Transverse colon (tissue), 4 donors: Measurements from ENCODE around the gene ZWILCH. TPM values are rescaled to one million over a fixed set of nuclear protein-coding genes. Genes with fewer than 3 reads are reported as not detected.
A peak's percentile ranks its signal among the peaks of the same experiment; 100 is the strongest.

Experiments used
- DNase-seq: peaks from one replicate; pipeline ENCODE4 v3.0.0-alpha.2; 2019
- H3K27ac ChIP-seq, 4 donors: fragments of 200-600 bp; sonication (generic); 2 replicates each; pipeline ENCODE4 v1.5.1; 2016 to 2018; ENCODE audit warnings: inconsistent platforms in 4 of 4
- H3K27me3 ChIP-seq: fragments of 200-600 bp; sonication (generic); 2 replicates; pipeline ENCODE4 v1.5.1; 2017; ENCODE audit warnings: inconsistent platforms
- H3K36me3 ChIP-seq, 4 donors: fragments of 200-600 bp; sonication (generic); 2 replicates each; pipeline ENCODE4 v1.5.1; 2017 to 2019; ENCODE audit warnings: inconsistent platforms in 4 of 4
- H3K4me1 ChIP-seq, 4 donors: fragments of 200-600 bp; sonication (generic); 2 replicates each; pipeline ENCODE4 v1.5.1; 2017 to 2020; ENCODE audit warnings: inconsistent platforms in 4 of 4
- H3K4me3 ChIP-seq, 4 donors: fragments of 200-600 bp; sonication (generic); 1 replicate in 1 of 4; 2 replicates in 3 of 4; pipeline versions ENCODE4 v1.5.1 to v1.6.1; 2017 to 2019; ENCODE audit warnings: inconsistent platforms in 4 of 4
- H3K9me3 ChIP-seq, 2 donors: fragments of 200-600 bp; sonication (generic); 2 replicates each; pipeline ENCODE4 v1.5.1; 2017 to 2019; ENCODE audit warnings: inconsistent platforms in 2 of 2
- EP300 ChIP-seq: sonication (generic); formaldehyde crosslinking; IDR thresholded peaks from one replicate; pipeline ENCODE4 v1.6.1; 2017; ENCODE audit warnings: antibody characterized with exemption, low read depth
- POLR2A ChIP-seq: fragments of 450-650 bp; IDR thresholded peaks from one replicate; pipeline ENCODE4 v1.6.1; 2016; ENCODE audit warnings: antibody characterized with exemption, mild to moderate bottlenecking, moderate library complexity
- POLR2AphosphoS5 ChIP-seq, 3 donors: sonication (generic); formaldehyde crosslinking; IDR thresholded peaks; one replicate each; pipeline ENCODE4 v1.6.1; 2016; ENCODE audit warnings: antibody characterized with exemption in 3 of 3
- WGBS, 2 donors: methylation state at CpG; one replicate each; pipeline ENCODE4 v1.1.5; 2018; ENCODE audit warnings: low coverage in 1 of 2; 5-methylcytosine and 5-hydroxymethylcytosine counted together
- in situ Hi-C, 4 donors: fragments of 200-750 bp; cut with MboI; loops; one replicate each; pipeline versions ENCODE4 v1.15.0 to v1.15.1; 2017; ENCODE audit warnings: low sequenced_read_pairs in 3 of 4, low pct_ligation_motif_present in 1 of 4, low pct_unique_long_range_greater_than_20kb in 1 of 4
- intact Hi-C: fragments of 100-400 bp; cut with DNase I; formaldehyde crosslinking; loops from one replicate; pipeline ENCODE4 v1.15.1; 2023; ENCODE audit warnings: low total_unique reads
- total RNA-seq, 4 donors: library from RNA; depleted of rRNA; stranded (reverse); fragments of >200 nt; gene quantifications; one replicate each; pipeline ENCODE4 v1.1.0, GENCODE V29; 2016
- TF ChIP-seq, protein P1 (sequence below), 5 experiments: fragments of 200-600 bp in 3 of 5; fragments of 450-650 bp in 2 of 5; sonication (generic) in 3 of 5; IDR thresholded peaks; 1 replicate in 2 of 5; 2 replicates in 3 of 5; pipeline ENCODE4 v1.5.1; 2016 to 2017; ENCODE audit warnings: antibody characterized with exemption in 5 of 5, inconsistent platforms in 3 of 5, mild to moderate bottlenecking in 2 of 5, moderate library complexity in 1 of 5

ZWILCH gene
- total RNA-seq, 4 donors from 2014 or later, result 1.9 to 6.8 (median 4.4) TPM

DNA sequence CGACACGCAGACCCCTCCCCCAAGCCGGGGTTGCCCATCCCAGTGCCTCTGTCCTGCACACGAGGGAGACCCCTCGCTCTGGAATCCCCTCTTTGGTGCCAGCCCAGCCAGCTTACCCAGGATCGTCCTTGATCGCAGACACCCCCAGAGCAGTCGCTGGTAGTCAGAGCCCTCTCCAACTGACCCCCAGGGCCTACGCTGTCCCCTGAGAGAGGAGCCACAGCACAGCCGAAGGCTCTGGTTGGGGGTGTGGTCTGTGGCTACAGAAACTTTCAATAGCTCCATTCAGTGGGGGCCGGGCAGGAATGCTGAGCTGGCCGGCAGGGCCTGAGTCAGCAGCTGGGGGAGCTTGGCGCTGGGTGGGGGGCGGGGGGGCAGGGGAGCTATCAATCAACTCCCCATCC lies 60.6 kb downstream of the ZWILCH start, which contains the start of gene LCTL:
Gene LCTL (minus strand): TSS at position 258 of the 404 bp plus-strand sequence. CDS start 633 bp downstream, outside the sequence.
- intact Hi-C loops (no loop called here), in situ Hi-C loops (no loop called here)
- 65% methylated on average over 9 of the region's 14 CpGs; no CpG with 5 or more reads in 1 of the 2 donors for WGBS, 2 donors
- H3K4me1 ChIP-seq, result peaks cover 0 to 5% (median 0%) of the 10 kb centered on the region in 4 donors
- DNase-seq, result no peak
- H3K27ac ChIP-seq, result no peak within 1 kb of the TSS
- H3K9me3 ChIP-seq, result no peaks in the 10 kb centered on the region
- H3K36me3 ChIP-seq, result no peaks in the 10 kb centered on the region
- H3K4me3 ChIP-seq, result no peak within 1 kb of the TSS
- TF ChIP-seq, protein P1, sequence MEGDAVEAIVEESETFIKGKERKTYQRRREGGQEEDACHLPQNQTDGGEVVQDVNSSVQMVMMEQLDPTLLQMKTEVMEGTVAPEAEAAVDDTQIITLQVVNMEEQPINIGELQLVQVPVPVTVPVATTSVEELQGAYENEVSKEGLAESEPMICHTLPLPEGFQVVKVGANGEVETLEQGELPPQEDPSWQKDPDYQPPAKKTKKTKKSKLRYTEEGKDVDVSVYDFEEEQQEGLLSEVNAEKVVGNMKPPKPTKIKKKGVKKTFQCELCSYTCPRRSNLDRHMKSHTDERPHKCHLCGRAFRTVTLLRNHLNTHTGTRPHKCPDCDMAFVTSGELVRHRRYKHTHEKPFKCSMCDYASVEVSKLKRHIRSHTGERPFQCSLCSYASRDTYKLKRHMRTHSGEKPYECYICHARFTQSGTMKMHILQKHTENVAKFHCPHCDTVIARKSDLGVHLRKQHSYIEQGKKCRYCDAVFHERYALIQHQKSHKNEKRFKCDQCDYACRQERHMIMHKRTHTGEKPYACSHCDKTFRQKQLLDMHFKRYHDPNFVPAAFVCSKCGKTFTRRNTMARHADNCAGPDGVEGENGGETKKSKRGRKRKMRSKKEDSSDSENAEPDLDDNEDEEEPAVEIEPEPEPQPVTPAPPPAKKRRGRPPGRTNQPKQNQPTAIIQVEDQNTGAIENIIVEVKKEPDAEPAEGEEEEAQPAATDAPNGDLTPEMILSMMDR (IDR thresholded peaks at IDR 0.05), result no peak
- no peak for TF ChIP-seq EP300
- no peak for TF ChIP-seq POLR2AphosphoS5 (IDR thresholded peaks at IDR 0.05)
- TF ChIP-seq POLR2A, result no peak
- no peaks in the 10 kb centered on the region for H3K27me3 ChIP-seq

DNA sequence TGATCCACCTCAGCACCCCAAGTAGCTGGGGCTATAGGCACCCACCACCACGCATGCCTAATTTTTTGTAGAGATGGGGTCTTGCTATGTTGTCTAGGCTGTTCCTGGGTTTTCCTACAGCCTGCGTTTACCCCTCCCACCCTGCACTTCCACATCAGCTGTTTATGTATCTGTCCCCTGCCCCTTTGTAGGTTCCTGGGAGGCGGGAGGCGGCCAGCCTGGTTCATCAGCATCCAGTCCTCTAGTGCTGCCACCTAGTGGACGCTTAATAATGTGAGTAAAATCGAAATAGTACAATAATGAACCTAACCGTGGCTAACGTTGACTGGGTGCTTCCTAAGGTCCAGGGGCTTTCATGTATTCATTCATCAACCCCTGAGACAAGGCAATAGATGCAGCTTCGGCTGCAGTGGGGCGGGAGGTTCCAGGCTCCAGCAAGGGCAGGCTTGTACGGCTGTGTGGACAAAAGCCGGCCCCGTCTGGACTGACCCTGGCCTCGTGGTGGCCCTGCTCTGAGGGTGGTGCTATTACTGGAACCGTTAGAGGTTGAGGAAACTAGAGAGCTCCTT lies 61.9 kb downstream of the ZWILCH start:
- Histone ChIP-seq H3K9me3 (no peaks in the 10 kb centered on the region), H3K27me3 (no peaks in the 10 kb centered on the region), H3K27ac (no peak overlapping the region), H3K36me3 (no peaks in the 10 kb centered on the region), H3K4me1 (peaks cover 0 to 5% (median 0%) of the 10 kb centered on the region in 4 donors), H3K4me3 (no peak overlapping the region)
- WGBS, 2 donors, result 10% methylated on average over 11 of the region's 15 CpGs; no CpG with 5 or more reads in 1 of the 2 donors
- TF ChIP-seq, protein P1 (IDR thresholded peaks at IDR 0.05), result peak; percentile 38 to 76 (median 63)
- TF ChIP-seq POLR2AphosphoS5 (IDR thresholded peaks at IDR 0.05), result no peak
- intact Hi-C loops (no loop called here), in situ Hi-C loops (no loop called here)
- peak; percentile 58 for DNase-seq

DNA sequence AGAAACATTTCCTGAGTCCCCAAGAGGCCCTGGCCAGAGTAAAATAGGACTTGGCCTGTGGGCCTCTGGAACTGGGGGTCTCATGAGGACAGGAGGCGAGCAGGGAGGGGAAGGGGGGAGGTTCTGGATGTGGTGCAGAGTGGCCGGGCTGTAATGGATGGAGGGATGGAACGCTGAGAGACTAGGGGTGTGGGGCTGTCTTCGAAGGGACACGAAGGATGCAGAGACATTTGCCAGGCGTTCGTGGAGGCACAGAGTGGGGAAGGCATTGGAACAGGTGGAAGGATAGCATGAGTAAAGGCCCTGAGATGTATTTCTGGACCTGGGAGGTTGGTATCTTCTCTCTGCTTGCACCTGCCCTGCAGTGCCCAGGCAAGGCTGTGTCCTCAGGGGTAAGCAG lies 62.8 kb downstream of the ZWILCH start:
- Histone ChIP-seq H3K4me3 (no peak overlapping the region), H3K27me3 (no peaks in the 10 kb centered on the region), H3K27ac (no peak overlapping the region), H3K9me3 (no peaks in the 10 kb centered on the region), H3K36me3 (no peaks in the 10 kb centered on the region), H3K4me1 (peaks cover 0 to 5% (median 0%) of the 10 kb centered on the region in 4 donors)
- in situ Hi-C loops (no loop called here), intact Hi-C loops (no loop called here)
- no peak for DNase-seq
- WGBS, 2 donors, result 62 to 87% methylated on average over 2 to 7 of the region's 7 CpGs
- TF ChIP-seq, protein P1 (IDR thresholded peaks at IDR 0.05), result no peak
- TF ChIP-seq POLR2A, result no peak
- TF ChIP-seq EP300, result no peak
- TF ChIP-seq POLR2AphosphoS5 (IDR thresholded peaks at IDR 0.05), result no peak

DNA sequence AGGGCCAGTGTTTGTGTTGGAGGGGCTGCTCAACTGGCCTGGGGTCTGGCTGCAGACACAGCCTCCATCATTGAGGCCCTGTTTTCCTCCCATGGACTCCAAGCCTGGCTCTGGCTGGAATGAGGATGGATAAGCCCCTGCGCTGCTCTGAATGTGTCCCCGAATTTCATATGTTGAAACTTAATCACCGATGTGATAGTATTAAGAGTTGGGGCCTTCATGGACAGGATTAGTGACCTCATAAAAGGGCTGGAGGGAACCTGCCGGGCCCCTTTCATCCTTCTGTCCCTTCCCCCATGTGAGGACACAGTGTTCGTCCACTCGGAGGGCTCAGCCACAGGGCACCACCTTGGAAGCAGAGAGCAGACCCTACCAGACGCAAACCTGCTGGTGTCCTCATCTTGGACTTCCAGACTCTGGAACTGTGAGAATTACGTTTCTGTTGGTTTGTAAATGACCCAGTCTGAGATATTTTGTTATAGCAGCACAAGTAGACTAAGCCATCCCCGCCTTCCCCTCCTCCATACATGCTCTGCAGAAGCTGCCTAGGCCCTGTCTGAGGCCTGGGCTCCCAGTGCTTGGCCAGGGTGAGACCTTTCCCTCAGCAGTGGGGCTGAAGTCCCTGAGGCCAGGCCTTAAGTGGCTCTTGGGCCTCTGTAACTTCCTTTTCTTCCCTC lies 64.5 kb downstream of the ZWILCH start:
- no peak overlapping the region for H3K27ac ChIP-seq
- in situ Hi-C loops, result no loop called here

More for the DNA sequence above, 64.5 kb downstream of the ZWILCH start:
- H3K9me3 ChIP-seq, result no peaks in the 10 kb centered on the region
- H3K27me3 ChIP-seq, result no peaks in the 10 kb centered on the region
- WGBS, 2 donors, result 65 to 100% methylated on average over 1 to 9 of the region's 9 CpGs
- no peaks in the 10 kb centered on the region for H3K36me3 ChIP-seq
- peaks cover 0 to 5% (median 0%) of the 10 kb centered on the region in 4 donors for H3K4me1 ChIP-seq
- intact Hi-C loops, result no loop called here
- no peak overlapping the region for H3K4me3 ChIP-seq
- TF ChIP-seq POLR2A, result no peak
- TF ChIP-seq, protein P1 (IDR thresholded peaks at IDR 0.05), result no peak
- TF ChIP-seq EP300, result no peak
- TF ChIP-seq POLR2AphosphoS5 (IDR thresholded peaks at IDR 0.05), result no peak
- DNase-seq, result no peak
